HG03097 (cell line): Measurements from ENCODE around the gene FAM110C.
"Not testable (repeated sequence)": the region's sequence is repeated elsewhere in the genome, so short reads cannot be mapped to it uniquely, and the experiment has no call there.

Source experiments
- ATAC-seq: cut with Tn5 transposase; IDR thresholded peaks from one replicate; pipeline ENCODE4 v1.9.1; 2021; ENCODE audit not compliant: unreplicated experiment, low FRiP score

Gene FAM110C, protein sequence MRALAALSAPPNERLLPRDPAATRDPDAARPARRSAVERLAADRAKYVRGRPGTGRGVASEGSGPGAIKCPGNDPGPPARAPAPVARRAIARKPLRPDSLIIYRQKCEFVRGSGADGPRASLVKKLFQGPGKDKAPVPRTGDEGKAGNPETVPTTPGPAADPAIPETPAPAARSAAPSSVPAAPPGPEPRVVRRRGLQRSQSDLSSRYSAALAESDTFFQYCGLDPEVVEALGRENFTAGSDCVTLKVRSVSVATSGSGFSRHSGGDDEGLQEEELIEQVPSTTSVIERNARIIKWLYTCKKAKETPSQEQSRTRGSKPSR

DNA sequence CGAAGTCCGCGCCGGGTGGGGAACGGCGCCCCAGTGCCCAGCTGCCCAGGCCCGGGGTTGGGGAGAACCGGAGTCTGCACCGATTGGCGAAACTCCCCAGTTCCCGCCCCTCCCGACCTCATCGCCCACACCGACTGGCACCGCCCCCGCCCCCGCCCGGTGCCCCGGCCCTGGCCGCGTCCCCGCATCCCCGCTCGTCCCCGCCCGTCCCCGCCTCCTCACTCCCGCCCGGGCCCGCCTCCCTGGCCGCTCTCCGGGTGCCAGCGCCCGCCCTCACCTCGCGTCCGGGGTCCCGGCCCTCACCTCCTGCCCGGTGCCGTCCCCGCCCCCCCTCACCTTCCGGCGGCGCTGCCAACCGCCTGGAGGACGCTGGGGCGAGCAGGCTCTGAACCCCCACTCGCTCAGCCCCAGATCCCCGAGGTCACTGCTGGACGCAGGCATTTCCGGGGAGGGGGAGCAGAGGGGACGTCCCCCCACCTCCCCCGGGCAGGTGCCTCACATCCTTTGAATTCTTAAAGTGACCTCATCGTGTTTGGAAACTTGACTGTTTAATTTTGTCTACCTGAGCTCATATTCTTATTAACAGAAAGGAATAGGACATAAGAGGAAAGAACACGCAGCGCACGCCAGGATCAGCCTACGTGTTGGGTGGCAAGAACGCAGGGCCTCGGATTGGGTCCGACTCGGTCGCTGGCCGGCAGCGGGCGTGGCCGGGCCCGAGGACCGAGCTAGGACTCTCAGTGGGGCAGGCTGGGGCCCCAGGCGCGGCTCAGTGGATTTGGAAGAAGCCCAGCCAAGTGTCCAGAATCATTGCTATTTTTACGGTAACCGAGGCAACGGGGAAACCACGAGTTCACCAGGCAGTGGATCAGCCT lies at the start of gene FAM110C:
Gene FAM110C (minus strand): TSS at position 35 of the 875 bp plus-strand sequence. CDS start 120 bp downstream, outside the sequence.
- ATAC-seq, result no peak

DNA sequence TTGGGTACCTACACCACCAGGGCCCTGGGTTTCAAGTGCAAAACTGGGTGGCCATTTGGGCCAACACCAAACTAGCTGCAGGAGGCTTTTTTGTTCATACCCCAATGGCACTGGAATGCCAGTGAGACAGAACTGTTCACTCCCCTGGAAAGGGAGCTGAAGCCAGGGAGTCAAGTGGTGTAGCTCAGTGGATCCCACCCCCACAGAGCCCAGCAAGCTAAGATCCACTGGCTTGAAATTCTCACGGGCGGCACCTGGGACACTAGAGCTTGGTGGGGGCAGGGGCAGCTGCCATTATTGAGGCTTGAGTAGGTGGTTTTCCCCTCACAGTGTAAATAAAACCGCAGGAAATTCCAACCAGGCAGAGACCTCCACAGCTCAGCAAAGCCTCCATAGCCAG lies 46.0 kb upstream of the FAM110C start:
- ATAC-seq, result no peak

DNA sequence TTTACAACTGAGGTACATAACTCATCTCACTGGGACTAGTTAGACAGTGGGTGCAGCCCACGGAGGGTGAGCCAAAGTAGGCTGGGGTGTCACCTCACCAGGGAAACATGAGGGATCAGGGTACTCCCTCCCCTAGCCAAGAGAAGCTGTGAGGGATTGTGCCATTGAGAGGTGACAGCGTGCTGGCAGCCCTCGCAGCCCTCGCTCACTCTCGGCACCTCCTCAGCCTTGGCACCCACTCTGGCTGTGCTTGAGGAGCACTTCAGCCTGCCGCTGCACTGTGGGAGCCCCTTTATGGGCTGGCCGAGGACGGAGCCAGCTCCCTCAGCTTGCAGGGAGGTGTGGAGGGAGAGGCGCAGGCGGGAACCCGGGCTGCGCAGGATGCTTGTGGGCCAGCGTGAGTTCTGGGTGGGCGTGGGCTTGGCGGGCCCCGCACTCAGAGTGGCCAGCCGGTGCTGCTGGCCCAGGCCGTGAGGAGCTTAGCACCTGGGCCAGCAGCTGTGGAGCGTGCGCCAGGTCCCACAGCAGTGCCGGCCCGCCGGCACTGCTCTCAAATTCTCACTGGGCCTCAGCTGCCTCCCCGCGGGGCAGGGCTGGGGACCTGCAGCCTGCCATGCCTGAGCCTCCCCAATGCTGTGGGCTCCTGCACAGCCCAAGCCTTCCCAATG lies 44.5 kb upstream of the FAM110C start:
- no peak for ATAC-seq

DNA sequence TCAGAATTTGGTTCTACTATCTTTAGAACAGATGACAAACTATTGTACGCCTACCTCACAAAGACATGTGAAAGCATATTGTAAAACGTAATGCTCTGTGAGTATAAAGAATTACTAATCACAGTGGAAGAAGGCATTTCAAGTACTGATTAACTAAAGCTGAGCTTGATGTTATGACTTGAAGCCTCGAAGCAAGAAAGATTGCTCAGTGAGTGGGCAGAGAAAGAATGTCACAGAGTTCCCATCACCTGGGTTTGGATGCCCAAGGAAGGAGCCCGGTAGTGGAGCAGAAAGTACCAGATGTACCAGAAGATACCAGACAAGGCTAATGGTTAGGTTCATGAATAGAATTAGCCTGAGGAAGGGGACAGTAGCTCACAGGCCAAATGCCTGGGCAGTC lies 39.5 kb upstream of the FAM110C start:
- no peak for ATAC-seq

DNA sequence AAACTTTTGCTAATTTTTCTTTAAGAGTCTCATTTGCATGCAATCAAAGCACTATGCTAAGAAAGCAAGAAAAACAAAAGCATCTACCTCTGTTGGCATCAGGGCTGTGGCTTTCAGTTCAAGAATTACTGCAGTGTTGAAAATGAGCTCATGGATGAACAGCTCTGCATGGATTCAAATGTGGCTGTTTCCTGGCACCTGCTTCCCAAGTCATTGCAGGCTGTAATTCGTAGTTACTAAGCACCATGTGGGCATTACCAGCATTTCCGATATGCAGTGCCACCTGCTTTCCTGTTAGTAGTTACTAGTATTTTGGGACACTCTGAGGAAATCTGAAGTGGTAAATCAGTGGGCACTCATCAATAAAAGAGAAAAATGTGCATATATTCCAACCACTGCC lies 37.8 kb upstream of the FAM110C start:
- no peak for ATAC-seq

DNA sequence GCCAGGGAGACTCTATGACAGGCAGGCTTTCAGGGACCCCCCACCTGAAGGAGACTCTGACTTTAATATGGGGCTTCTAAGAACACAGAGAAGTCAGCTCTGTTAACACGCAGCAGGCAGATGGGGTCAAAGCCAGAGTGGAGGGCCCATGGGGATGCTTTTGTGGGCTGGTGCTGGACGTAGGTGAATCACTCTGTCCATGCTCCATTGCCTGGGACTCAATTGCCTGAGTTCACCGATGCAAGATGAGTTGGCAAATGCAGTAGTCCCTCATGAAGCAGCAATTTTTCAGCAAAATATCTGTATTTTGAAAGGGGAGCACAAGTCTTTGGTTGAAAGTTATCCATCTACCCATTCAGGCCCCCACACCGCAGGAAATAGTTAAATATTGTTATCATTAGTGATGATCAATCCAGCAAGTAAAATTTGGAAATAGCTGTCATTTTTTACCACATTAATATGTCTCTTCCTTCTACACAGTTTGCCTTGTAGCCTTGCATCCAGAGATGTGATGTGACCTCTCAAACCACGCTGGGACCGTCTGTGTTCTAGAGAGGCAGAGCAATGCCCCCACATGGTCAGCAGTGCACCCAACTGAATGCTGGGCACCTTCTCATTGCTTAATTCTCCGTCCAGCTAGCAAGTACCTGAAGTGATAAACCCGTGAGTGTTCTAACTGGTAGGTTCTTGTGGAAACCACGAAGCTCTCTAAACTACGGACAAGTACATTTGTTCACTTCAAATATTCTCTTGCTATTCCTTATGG lies 34.8 kb upstream of the FAM110C start:
- ATAC-seq, result no peak

DNA sequence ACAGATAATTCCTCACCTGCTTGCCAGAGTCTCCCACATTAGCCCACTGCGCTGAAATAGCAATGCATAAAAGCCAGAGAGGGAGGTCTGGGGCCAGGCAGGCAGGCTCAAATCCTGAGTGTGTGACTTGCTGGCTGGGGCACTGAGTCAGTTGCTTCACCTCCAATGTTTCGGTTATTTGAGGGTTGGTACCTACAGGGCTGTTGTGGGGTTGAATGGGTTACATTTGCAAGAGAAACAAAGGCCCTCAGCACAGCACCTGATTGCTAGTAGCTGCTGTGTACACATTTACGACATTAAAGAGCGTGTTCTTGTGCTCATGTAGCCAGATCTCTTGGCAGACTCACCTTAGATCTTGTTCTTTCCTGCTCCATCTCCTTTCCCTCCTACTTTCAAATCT lies 34.1 kb upstream of the FAM110C start:
- no peak for ATAC-seq

DNA sequence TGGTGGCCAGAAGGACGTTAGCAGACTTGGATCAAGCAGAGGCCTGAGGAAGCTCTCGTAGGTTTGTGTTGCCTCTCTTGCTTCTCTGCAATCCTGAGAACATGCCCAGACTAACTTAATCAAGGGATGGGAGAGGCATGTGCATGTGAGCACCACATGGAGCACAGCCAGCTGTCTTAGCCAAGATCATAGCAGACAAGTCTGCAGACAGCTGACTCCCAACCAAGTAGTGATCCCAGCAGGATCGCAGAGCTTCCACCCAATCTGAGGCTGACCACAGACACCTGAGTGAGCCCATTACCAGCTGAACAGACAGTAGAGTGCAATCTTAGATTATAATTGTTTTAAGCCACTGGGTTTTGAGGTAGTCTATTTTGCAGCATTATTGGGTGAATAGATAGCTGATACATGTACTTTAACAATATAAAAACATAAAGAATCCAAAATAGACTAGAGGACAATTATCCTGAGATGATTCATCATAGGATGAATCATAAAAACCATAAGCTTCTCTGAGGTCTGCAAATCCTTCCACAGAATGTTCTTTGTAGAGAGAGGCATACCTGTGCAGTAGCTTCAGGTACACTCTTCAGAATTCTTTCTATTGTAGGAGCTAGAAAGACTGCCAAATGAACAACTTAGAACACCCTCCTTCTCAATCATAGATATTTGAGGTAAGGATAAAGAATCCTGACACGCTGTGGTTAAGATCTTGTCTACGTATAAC lies 25.2 kb upstream of the FAM110C start:
- ATAC-seq, result no peak

DNA sequence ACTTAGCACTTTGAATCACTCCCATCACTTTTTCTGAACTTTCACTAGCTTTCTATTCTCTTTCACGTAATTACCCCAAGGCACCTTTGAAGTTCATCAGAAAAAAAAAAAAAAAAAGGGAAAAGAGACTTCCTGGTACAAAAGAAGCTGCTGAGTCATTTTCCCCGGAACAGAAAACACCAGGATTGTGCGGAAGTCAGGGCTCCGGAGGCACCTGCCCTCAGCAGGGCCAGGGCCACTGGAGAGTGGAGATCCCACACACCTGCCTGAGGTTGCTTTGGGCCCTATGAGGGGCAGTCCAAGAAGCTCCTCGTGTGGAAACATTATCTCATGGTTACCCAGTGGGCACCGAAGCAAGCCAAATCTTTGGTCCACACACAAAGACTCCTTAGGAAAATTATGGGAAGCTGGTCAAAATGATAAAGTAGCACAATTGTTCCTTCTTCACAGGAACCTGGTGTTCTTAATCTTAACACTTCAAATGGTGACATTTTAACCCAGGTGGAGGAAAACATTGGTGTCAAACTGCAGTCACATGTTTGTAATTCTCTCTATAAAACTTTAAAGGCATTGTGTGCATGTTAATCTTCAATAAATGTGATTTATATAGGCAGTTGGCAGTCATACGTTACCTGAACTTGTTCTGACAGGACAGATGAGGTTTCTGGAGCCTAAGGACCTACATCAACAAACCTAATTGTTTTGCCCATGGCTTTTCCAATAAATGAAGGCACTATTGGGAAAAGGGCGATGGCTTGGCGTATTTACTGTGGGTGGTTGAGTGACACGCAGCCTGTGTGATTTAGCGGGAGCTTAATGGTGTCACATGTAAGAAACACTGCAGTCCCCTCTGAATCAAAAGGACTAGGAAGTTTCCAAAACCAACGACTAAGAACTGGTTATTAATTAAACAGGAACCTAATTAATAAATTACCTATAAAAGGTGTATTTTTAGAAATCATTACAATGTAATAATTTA lies 23.4 kb upstream of the FAM110C start:
- ATAC-seq, result no peak

DNA sequence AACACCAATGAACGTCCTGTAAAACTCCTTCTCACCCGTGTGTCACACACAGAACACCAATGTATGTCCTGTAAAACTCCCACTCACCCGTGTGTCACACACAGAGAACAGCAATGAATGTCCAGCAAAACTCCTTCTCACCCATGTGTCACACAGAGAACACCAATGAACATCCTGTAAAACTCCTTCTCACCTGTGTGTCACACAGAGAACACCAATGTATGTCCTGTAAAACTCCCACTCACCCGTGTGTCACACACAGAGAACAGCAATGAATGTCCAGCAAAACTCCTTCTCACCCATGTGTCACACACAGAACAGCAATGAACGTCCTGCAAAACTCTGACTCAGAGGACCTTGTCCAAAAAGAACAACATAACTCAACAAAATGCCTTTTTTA lies 22.3 kb upstream of the FAM110C start:
- not testable (repeated sequence) for ATAC-seq

DNA sequence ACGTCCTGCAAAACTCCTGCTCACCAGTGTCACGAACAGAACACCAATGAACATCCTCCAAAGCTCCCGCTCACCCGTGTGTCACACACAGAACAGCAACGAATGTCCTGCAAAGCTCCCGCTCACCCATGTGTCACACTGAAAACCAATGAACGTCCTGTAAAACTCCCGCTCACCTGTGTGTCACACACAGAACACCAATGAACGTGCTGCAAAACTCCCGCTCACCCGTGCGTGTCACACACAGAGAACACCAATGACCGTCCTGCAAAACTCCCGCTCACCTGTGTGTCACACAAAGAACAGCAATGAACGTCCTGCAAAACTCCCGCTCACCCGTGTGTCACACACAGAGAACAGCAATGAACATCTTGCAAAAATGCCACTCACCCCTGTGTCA lies 20.5 kb upstream of the FAM110C start:
- no peak for ATAC-seq

DNA sequence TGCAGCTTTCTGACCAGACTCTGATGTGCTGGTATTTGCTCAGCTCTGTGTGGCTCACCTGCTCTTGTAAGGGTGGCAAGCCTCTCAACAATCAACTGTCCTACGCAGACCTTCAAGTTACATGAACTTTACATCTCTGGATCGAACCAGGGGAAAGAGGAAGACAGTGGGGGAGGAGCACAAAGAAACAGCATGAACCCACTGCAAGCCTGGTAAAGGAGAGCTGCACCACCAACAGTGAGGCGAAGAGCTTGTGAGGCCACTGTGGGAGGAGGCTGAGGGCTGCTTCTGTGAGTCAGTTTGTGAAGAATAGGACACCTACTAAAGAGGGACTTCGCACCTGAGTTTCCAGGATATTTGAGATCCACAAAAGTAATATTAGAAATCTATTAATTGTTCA lies 18.8 kb upstream of the FAM110C start:
- ATAC-seq, result no peak

DNA sequence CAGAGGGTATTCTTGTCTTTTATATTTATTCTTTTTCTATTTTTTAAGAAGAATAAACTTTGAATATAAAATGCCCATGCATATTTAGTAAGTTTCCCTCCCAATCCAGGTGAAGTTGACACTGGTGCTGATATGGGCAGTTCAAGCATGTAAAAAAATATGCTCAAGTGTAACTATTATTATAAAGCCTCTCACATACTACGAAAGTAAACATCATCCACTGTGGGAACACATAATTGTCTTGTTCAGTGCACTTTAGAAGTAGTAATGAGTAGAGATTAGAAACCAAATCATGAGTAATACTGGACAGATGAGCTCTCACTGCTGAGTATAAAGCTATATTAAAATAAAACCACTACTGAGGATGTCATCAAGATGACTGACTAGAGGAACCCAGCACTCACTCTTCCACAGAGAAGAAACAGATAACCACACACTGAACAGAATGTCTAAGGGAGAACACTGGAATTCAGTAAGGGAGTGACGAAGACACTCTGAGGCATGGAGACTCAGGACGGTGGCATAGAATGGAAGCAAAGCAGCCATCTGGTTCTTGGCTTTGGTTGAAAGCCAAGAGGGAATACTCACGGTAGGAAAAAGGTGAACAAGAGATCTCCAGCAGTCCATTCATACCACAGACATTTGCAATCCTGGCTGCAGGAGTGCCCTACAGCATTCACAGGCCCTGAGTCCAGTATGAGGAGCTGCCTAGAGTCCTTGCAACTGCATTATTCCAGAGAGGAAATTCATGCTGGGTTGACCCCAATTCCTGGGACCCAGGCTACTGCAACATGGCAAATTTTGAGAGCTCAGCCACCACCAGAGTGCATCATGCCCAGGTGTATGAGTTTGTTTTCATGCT lies 9.5 kb upstream of the FAM110C start:
- no peak for ATAC-seq

DNA sequence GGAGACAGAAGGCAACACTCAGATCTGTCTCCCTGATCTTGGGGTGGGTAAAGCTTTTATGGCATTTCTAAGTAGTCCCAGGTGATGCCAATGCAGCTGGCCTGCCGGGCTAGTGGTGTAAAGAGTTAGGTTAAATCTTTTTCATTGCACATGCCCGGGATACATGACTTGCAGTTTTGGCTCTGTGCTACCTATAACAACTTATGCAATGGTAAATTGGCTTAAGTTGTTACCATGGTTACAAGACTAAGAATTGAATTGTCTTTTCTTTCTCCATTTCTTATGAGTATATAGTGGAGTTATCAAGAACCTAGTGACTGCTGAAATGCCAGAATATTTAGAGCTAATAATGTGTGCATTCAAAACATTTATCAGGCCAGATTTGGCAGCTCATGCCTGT lies 5.3 kb upstream of the FAM110C start:
- no peak for ATAC-seq

DNA sequence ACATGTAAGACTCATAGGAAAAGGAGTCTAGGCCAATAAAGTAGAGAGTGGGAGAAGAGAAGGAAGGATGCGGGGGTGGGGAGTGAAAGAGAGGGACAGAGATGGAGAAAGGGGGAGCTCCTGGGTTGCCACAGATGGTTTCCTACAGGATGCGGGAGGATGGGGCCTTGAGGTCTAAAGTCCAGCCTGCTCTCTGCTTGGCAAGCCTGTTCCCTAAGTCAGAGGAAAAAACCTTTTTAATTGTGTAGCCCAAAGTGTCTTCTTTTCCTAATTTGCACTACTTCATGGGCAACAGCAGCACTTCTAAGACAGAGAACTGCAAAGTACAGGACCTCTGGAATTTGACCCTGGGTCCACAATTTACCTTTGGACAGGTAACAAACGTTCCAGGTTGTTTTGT lies 1.4 kb upstream of the FAM110C start:
- ATAC-seq, result no peak

DNA sequence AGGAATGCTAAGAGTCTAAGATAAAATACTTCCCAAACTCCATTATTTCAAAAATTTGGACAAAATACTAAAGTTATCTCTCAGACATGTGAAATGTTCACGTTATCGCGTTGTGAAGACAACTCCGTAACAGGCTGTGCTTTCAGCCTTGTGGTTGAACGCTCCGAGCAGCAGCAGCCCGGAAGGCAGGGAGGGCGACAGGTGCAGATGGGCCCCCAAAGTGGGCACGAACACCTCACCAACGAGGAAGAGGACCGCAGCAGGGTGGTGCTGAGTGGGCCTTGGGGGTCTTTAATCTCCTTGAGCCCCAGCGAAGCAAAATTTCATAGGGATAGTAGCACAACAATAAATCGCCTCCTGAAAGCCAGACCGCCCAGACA lies 1.0 kb upstream of the FAM110C start:
- ATAC-seq, result no peak

DNA sequence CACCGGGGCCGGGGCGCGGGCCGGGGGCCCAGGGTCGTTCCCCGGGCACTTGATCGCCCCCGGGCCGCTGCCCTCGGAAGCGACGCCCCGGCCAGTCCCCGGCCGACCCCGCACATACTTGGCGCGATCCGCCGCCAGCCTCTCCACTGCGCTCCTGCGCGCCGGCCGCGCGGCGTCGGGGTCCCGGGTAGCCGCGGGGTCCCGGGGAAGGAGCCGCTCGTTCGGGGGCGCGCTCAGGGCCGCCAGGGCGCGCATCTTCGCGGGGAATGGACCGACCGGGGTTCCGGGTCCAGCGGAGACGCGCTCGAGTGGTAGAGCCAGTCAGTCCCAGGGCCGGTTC lies 204 bp downstream of the FAM110C start:
- no peak for ATAC-seq
